ENCODE results near the gene GSTM3.
A peak's percentile ranks its signal among the peaks of the same experiment; 100 is the strongest.
"Not testable (repeated sequence)": the region's sequence is repeated elsewhere in the genome, so short reads cannot be mapped to it uniquely, and the experiment has no call there.

GSTM3 gene

GRCh38 chr1:109773900-109774485, 33.2 kb upstream of the GSTM3 start:
- DNase-seq, result no peak

GRCh38 chr1:109773203-109773899, 32.5 kb upstream of the GSTM3 start:
- peak in 4 of 5 experiments; percentile 38 to 86 (median 47) for DNase-seq

- no peak for DNase-seq
Measured at GRCh38 chr1:109772658-109773202, 31.9 kb upstream of the GSTM3 start.

GRCh38 chr1:109771712-109772657, 31.1 kb upstream of the GSTM3 start:
- no peak for DNase-seq

- DNase-seq, result peak in 1 of 5 experiments; percentile 4
Measured at GRCh38 chr1:109770331-109771095, 29.7 kb upstream of the GSTM3 start.

DNA sequence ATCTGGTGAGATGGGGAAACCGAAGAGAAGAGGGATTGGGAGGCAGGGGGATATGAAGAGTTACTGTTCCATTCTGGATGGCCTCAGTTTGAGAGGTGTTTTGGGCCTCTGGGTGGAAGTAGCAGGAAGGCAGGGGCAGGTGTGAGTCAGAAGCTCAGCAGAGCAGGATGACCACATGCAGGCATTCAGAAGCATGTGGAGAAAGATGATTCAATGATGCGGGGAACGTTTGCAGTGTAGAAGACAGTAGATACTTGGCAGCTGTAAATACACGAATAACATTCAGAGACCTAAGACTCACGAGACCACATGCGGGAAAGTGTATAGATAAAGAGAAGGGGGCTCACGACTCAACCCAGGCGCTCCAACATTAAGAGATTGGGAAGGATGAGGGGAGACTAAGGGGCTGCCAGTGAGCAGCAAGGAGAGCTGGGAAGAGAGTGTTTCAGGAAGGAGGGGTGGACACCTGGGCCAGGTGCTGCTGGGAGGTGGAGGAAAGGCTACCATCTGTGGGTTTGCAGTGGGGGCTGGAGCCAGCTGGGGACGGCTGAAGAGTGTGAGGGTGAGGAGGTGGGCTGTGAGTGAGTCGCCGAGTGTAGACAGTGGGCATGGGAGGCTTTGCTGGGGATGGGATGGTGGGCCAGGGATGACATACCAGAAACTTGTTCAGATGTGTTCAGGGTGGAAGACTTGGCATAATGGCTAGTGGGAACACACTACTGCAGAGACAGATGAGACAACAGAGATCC, 28.7 kb upstream of the GSTM3 start:
- DNase-seq, result no peak

DNA sequence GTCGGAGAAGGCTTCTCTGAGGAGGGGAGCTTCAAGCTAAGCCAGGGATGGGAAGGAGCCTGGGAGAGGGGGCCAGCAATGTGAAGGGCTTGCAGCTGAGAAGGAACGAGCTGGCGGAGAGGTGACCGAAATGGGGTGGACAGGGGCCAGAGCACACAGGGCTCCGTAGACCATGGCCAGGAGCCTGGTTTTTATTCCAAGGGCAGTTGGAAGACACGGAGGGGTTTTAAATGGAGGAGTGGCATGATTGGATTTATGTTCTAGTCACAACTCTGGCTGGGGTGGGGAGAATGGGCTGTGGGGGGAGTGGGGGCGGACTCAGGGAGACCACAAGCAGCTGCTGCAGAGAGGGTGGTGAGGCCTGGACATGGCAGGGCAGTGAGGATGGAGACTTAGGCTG, 28.0 kb upstream of the GSTM3 start:
- DNase-seq, result peak in 1 of 5 experiments; percentile 4

GRCh38 chr1:109768335-109768650, 27.5 kb upstream of the GSTM3 start:
- no peak for DNase-seq

- peak in 1 of 5 experiments; percentile 2 for DNase-seq
Measured at GRCh38 chr1:109767637-109768334, 26.9 kb upstream of the GSTM3 start.

- not testable (repeated sequence) for DNase-seq
Measured at GRCh38 chr1:109766991-109767636, 26.3 kb upstream of the GSTM3 start.

- DNase-seq, result peak in 1 of 5 experiments; percentile 5
Measured at GRCh38 chr1:109765896-109766615, 25.2 kb upstream of the GSTM3 start.

GRCh38 chr1:109765483-109765815, 24.6 kb upstream of the GSTM3 start:
- no peak for DNase-seq

GRCh38 chr1:109764561-109765482, 24.0 kb upstream of the GSTM3 start:
- DNase-seq, result peak in 1 of 5 experiments; percentile 4

DNA sequence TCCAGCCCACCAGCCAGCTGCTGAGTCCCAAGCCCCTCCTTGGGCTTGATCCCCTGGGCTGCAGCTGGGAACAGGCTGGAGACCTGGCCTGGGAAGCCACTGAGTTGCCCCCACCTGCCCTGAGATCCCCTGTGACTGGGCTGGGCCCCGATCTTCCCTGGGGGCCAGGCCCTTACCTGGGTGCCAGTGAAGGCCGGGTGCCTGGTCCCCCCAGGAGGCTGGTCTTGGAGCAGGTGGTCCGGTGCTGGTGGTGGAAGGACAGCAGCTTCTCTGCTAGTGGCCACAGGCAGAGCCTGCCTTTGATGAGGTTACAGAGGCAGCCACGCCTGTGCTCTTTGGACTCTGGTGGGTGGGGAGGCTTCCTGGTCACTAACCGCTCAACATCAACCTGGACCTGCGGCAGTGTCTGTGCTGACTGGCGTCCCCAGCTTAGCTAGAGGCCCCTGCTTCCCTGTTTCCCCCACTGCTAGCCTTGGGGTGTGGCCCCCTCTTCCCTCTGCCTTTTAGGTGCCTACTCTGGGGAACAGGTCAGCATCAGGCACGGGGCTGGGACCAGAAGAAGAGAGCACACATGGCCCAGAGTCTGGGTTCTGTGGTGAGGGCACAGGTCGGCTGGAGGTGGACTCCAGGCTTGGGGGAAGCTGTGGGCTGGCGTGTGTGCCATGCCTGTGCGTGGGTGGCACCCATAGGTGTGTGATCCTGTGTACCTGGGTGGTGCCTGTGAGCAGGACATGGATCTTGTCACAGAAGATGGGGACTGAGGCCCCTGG, 23.0 kb upstream of the GSTM3 start, which contains the start of gene EPS8L3:
Gene EPS8L3 (minus strand): TSS at position 278 of the 770 bp plus-strand sequence. CDS start 2,174 bp downstream, outside the sequence.
- DNase-seq, result no peak

DNA sequence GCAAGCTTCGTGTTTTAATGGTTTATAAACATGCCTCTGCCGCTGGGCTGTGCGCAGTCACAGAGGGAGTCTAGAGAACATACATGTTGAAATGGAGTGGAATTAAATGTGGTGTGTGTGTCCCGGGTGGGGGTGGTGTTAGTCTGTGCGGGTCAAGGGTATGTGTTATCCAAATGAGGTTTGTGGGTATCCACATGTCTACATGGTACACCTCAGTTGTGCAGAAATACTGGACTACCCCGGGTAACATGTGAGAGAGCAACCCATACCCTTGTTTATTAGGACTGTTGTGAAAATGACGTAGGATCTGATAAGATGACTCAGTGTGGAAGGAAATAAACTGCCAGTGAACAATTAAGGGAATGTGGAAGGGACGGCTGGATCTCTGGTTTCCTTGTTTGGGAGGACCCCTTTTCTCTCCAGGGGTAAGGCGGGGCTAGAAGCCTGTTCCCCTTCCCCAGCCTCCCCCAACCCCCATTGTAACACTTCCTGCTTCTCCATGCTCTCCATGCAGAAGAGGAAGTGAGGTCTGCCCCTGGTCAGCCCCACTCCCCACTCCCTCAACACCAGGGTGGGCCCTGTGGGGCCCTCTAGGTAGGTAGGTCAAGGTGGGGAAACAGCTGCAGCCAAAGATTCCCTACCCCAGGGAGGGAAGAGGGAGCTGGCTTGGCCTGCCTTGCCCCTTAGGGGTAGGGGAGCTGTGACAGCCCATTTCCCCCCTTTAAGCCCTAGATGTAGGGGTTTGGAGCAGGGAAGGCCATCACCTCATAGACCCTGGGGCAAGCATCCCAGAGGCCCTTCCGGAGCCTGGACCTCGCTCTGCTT, 22.2 kb upstream of the GSTM3 start:
- no peak for DNase-seq

DNA sequence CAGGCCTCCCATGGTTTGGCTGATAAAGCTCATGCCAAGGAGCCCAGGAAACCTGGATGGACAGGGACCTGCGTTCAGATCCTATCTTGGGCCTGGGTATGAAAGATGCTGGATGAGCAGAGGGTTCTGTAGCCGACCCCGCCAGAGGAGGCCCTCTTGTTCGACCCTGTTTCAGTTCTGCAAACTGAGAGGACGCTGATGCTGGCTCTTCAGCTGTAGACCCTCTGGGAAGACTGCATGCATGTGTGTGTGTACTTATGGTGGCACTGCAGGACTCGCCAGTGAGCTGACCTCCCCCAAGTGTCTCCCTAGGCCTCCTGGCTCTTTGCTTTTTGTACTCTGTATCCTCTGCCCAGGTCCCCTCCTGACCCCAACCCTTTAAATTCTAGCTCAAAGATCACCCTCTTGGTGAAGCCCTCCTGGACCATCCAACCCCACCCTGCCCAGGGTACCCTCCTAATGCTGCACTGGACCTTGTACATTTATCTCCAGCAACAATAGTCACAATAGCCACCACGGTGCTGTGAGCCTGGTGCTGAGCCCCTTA, 21.3 kb upstream of the GSTM3 start:
- DNase-seq, result no peak

Measured in T-helper 2 cell (primary cell).